ENCODE measurements around the gene FAM117A.
A peak's percentile ranks its signal among the peaks of the same experiment; 100 is the strongest.
"Not testable (repeated sequence)": the region's sequence is repeated elsewhere in the genome, so short reads cannot be mapped to it uniquely, and the experiment has no call there.

FAM117A gene

GRCh38 chr17:49731435-49731831, 32.5 kb downstream of the FAM117A start:
- Mint-ChIP-seq H3K36me3 (peaks cover 19% of the 10 kb centered on the region), H3K4me1 (peaks cover 73% of the 10 kb centered on the region), H3K27ac (peak overlapping the region; percentile 41), H3K4me3 (no peak overlapping the region), H3K27me3 (no peaks in the 10 kb centered on the region), H3K9me3 (no peaks in the 10 kb centered on the region)

- Mint-ChIP-seq H3K9me3 (no peaks in the 10 kb centered on the region), H3K27ac (peak overlapping the region; percentile 41), H3K4me3 (no peak overlapping the region), H3K36me3 (peaks cover 19% of the 10 kb centered on the region), H3K27me3 (no peaks in the 10 kb centered on the region), H3K4me1 (peaks cover 68% of the 10 kb centered on the region)
These were observed 33.0 kb downstream of the FAM117A start for GRCh38 chr17:49730785-49731434.

GRCh38 chr17:49730078-49730784, 33.7 kb downstream of the FAM117A start:
- Mint-ChIP-seq H3K4me3 (no peak overlapping the region), H3K27ac (no peak overlapping the region), H3K9me3 (no peaks in the 10 kb centered on the region), H3K27me3 (no peaks in the 10 kb centered on the region), H3K4me1 (peaks cover 67% of the 10 kb centered on the region), H3K36me3 (peaks cover 24% of the 10 kb centered on the region)

GRCh38 chr17:49729069-49729468, 34.9 kb downstream of the FAM117A start:
- no peaks in the 10 kb centered on the region for H3K9me3 Mint-ChIP-seq
- H3K27me3 Mint-ChIP-seq, result no peaks in the 10 kb centered on the region
- peaks cover 70% of the 10 kb centered on the region for H3K4me1 Mint-ChIP-seq
- H3K27ac Mint-ChIP-seq, result peak overlapping the region; percentile 42
- H3K4me3 Mint-ChIP-seq, result no peak overlapping the region
- peaks cover 23% of the 10 kb centered on the region for H3K36me3 Mint-ChIP-seq

GRCh38 chr17:49728425-49728824, 35.5 kb downstream of the FAM117A start:
- no peaks in the 10 kb centered on the region for H3K27me3 Mint-ChIP-seq
- H3K4me3 Mint-ChIP-seq, result no peak overlapping the region
- no peaks in the 10 kb centered on the region for H3K9me3 Mint-ChIP-seq
- peaks cover 69% of the 10 kb centered on the region for H3K4me1 Mint-ChIP-seq
- peaks cover 23% of the 10 kb centered on the region for H3K36me3 Mint-ChIP-seq
- H3K27ac Mint-ChIP-seq, result peak overlapping the region; percentile 42

- Mint-ChIP-seq H3K36me3 (peaks cover 19% of the 10 kb centered on the region), H3K27ac (no peak overlapping the region), H3K9me3 (no peaks in the 10 kb centered on the region), H3K27me3 (no peaks in the 10 kb centered on the region), H3K4me3 (no peak overlapping the region), H3K4me1 (peaks cover 60% of the 10 kb centered on the region)
These were observed 36.6 kb downstream of the FAM117A start for GRCh38 chr17:49727380-49727779.

- H3K4me3 Mint-ChIP-seq, result no peak overlapping the region
- H3K36me3 Mint-ChIP-seq, result peaks cover 14% of the 10 kb centered on the region
- no peaks in the 10 kb centered on the region for H3K9me3 Mint-ChIP-seq
- H3K27me3 Mint-ChIP-seq, result no peaks in the 10 kb centered on the region
- peak overlapping the region; percentile 88 for H3K27ac Mint-ChIP-seq
- H3K4me1 Mint-ChIP-seq, result peaks cover 46% of the 10 kb centered on the region
These were observed 38.3 kb downstream of the FAM117A start for GRCh38 chr17:49725452-49726130.

GRCh38 chr17:49724552-49724951, 39.4 kb downstream of the FAM117A start:
- H3K27me3 Mint-ChIP-seq, H3K4me3 Mint-ChIP-seq, H3K9me3 Mint-ChIP-seq: not testable (repeated sequence)
- peaks cover 38% of the 10 kb centered on the region for H3K4me1 Mint-ChIP-seq
- H3K27ac Mint-ChIP-seq, result peak overlapping the region; percentile 88
- peaks cover 14% of the 10 kb centered on the region for H3K36me3 Mint-ChIP-seq

GRCh38 chr17:49723423-49723822, 40.5 kb downstream of the FAM117A start:
- H3K9me3 Mint-ChIP-seq, result no peaks in the 10 kb centered on the region
- H3K4me3 Mint-ChIP-seq, result no peak overlapping the region
- H3K4me1 Mint-ChIP-seq, result peaks cover 30% of the 10 kb centered on the region
- peaks cover 11% of the 10 kb centered on the region for H3K36me3 Mint-ChIP-seq
- H3K27me3 Mint-ChIP-seq, result no peaks in the 10 kb centered on the region
- H3K27ac Mint-ChIP-seq, result no peak overlapping the region

- Mint-ChIP-seq H3K9me3 (no peaks in the 10 kb centered on the region), H3K27me3 (no peaks in the 10 kb centered on the region), H3K36me3 (peaks cover 14% of the 10 kb centered on the region), H3K4me1 (peaks cover 28% of the 10 kb centered on the region), H3K27ac (no peak overlapping the region), H3K4me3 (no peak overlapping the region)
These were observed 41.9 kb downstream of the FAM117A start for GRCh38 chr17:49722066-49722465.

GRCh38 chr17:49717371-49717861, 46.5 kb downstream of the FAM117A start:
- H3K4me3 Mint-ChIP-seq, result no peak overlapping the region
- no peaks in the 10 kb centered on the region for H3K9me3 Mint-ChIP-seq
- peak overlapping the region; percentile 77 for H3K27ac Mint-ChIP-seq
- H3K4me1 Mint-ChIP-seq, result peaks cover 38% of the 10 kb centered on the region
- peaks cover 18% of the 10 kb centered on the region for H3K36me3 Mint-ChIP-seq
- H3K27me3 Mint-ChIP-seq, result no peaks in the 10 kb centered on the region

GRCh38 chr17:49716668-49717364, 47.1 kb downstream of the FAM117A start:
- no peaks in the 10 kb centered on the region for H3K9me3 Mint-ChIP-seq
- peak overlapping the region; percentile 77 for H3K27ac Mint-ChIP-seq
- H3K4me1 Mint-ChIP-seq, result peaks cover 38% of the 10 kb centered on the region
- H3K36me3 Mint-ChIP-seq, result peaks cover 18% of the 10 kb centered on the region
- no peaks in the 10 kb centered on the region for H3K27me3 Mint-ChIP-seq
- H3K4me3 Mint-ChIP-seq, result no peak overlapping the region

GRCh38 chr17:49715717-49716279, 48.1 kb downstream of the FAM117A start:
- no peaks in the 10 kb centered on the region for H3K9me3 Mint-ChIP-seq
- no peaks in the 10 kb centered on the region for H3K27me3 Mint-ChIP-seq
- H3K4me3 Mint-ChIP-seq, result peak overlapping the region; percentile 47
- peak overlapping the region; percentile 93 for H3K27ac Mint-ChIP-seq
- H3K4me1 Mint-ChIP-seq, result peaks cover 38% of the 10 kb centered on the region
- H3K36me3 Mint-ChIP-seq, result peaks cover 20% of the 10 kb centered on the region

GRCh38 chr17:49715216-49715615, 48.7 kb downstream of the FAM117A start:
- Mint-ChIP-seq H3K36me3 (peaks cover 20% of the 10 kb centered on the region), H3K4me1 (peaks cover 38% of the 10 kb centered on the region), H3K27me3 (no peaks in the 10 kb centered on the region), H3K27ac (peak overlapping the region; percentile 93), H3K9me3 (no peaks in the 10 kb centered on the region), H3K4me3 (peak overlapping the region; percentile 47)

- peak overlapping the region; percentile 98 for H3K4me3 Mint-ChIP-seq
- no peaks in the 10 kb centered on the region for H3K9me3 Mint-ChIP-seq
- H3K27me3 Mint-ChIP-seq, result no peaks in the 10 kb centered on the region
- H3K27ac Mint-ChIP-seq, result peak overlapping the region; percentile 98
- peaks cover 12% of the 10 kb centered on the region for H3K36me3 Mint-ChIP-seq
- H3K4me1 Mint-ChIP-seq, result peaks cover 43% of the 10 kb centered on the region
These were observed 55.3 kb downstream of the FAM117A start for GRCh38 chr17:49708515-49709183.

All from activated naive CD4-positive, alpha-beta T cell treated with anti-CD3 and anti-CD28 coated beads, Interleukin-2, amount 50 U/mL, for 24 hours (primary cell).